ENCODE measurements around the gene RGMA. TPM values are rescaled to one million over a fixed set of nuclear protein-coding genes. Genes with fewer than 3 reads are reported as not detected.

RGMA gene
- total RNA-seq, 1 experiment from 2014 or later = 41.4 TPM

- Histone ChIP-seq H3K4ac (ENCODE audit: low read depth, low read length) (no peak overlapping the region), H3T11ph (ENCODE audit: low read length) (no peak overlapping the region), H4K20me1 (ENCODE audit: control insufficient read depth, insufficient read depth, insufficient read length) (no peaks in the 10 kb centered on the region), H3K9me3 (ENCODE audit: control insufficient read depth, low read depth, low read length) (no peaks in the 10 kb centered on the region), H3K27me3 (ENCODE audit: insufficient read depth, low read length) (no peaks in the 10 kb centered on the region), H2BK5ac (ENCODE audit: insufficient read length, low read length) (no peak overlapping the region), H4K91ac (ENCODE audit: insufficient read length, low read depth, low read length) (no peak overlapping the region), H3K4me1 (ENCODE audit: insufficient read depth, low read length) (peaks cover 23% of the 10 kb centered on the region), H2AK5ac (ENCODE audit: insufficient read length, low read length) (no peak overlapping the region), H2BK120ac (ENCODE audit: low read depth, low read length, poor library complexity, severe bottlenecking) (no peak overlapping the region), H3K14ac (ENCODE audit: insufficient read depth, low read length) (no peak overlapping the region), H3K23ac (ENCODE audit: insufficient read length, low read depth, low read length) (no peak overlapping the region), H2BK12ac (ENCODE audit: insufficient read length, low read depth, low read length) (no peak overlapping the region), H4K8ac (replicated peaks; ENCODE audit: insufficient read length, low read depth, low read length) (no peak overlapping the region), H3K56ac (ENCODE audit: insufficient read length, low read depth, low read length) (no peak overlapping the region), H3K27ac (ENCODE audit: insufficient read length, low read depth, low read length) (no peak overlapping the region), H3K9ac (ENCODE audit: extremely low read depth, insufficient read length, low read length) (no peak overlapping the region), H2AFZ (ENCODE audit: low read length) (no peak overlapping the region), H4K5ac (ENCODE audit: insufficient read length, low read depth, low read length) (no peak overlapping the region), H3K23me2 (ENCODE audit: insufficient read length, low read depth, low read length, poor library complexity, severe bottlenecking) (peaks cover 16% of the 10 kb centered on the region), H3K79me1 (ENCODE audit: insufficient read depth, low read depth, low read length, poor library complexity, severe bottlenecking) (peaks cover 8% of the 10 kb centered on the region), H3K4me2 (ENCODE audit: insufficient read depth, insufficient read length, low read length) (no peak overlapping the region), H3K79me2 (ENCODE audit: insufficient read depth, low read length) (peaks cover 28% of the 10 kb centered on the region; the same call in 1 of the 2 replicates), H2BK20ac (ENCODE audit: low read depth, low read length, poor library complexity, severe bottlenecking) (no peak overlapping the region), H2BK15ac (ENCODE audit: low read depth, low read length) (no peak overlapping the region), H3K18ac (ENCODE audit: insufficient read length, low read depth, low read length) (no peak overlapping the region)
- H3K36me3 Mint-ChIP-seq (ENCODE audit: insufficient read depth in 1 of 3, low read depth in 3 of 3) = peaks cover 32 to 83% (median 54%) of the 10 kb centered on the region in 3 experiments
- no peak for DNase-seq
- no peaks in the 10 kb centered on the region for H3K27me3 Mint-ChIP-seq (ENCODE audit: low read depth)
- peak overlapping the region; percentile 51 to 73 (median 62); a peak in 4 of 7 replicates for H3K27ac Mint-ChIP-seq
- WGBS (ENCODE audit: extremely low coverage, insufficient read length, low lambda C conversion rate) = no CpG with 5 or more reads among the region's 4 CpGs
- peak overlapping the region in 1 of 2 experiments; percentile 62; a peak in 3 of 5 replicates for H3K4me3 Mint-ChIP-seq
- no peak for TF ChIP-seq CTCF (conservative IDR thresholded peaks at IDR 0.05)
- no peaks in the 10 kb centered on the region; a peak in 1 of 5 replicates for H3K9me3 Mint-ChIP-seq
- peaks cover 70 to 86% of the 10 kb centered on the region in 2 experiments for H3K4me1 Mint-ChIP-seq
Observed at GRCh38 chr15:93067649-93068085, 21.3 kb downstream of the RGMA start.

Data from H9 (cell line).